HUDEP-2 (cell line): Measurements from ENCODE around the gene PAOX.
"Not testable (repeated sequence)": the region's sequence is repeated elsewhere in the genome, so short reads cannot be mapped to it uniquely, and the experiment has no call there.

ENCODE experiments used
- DNase-seq, 76 experiments: peaks; one replicate each; lab custom pipeline; 2025; ENCODE audit not compliant: unreplicated experiment in 76 of 76; lab: John Stamatoyannopoulos, UW

Gene PAOX

DNA sequence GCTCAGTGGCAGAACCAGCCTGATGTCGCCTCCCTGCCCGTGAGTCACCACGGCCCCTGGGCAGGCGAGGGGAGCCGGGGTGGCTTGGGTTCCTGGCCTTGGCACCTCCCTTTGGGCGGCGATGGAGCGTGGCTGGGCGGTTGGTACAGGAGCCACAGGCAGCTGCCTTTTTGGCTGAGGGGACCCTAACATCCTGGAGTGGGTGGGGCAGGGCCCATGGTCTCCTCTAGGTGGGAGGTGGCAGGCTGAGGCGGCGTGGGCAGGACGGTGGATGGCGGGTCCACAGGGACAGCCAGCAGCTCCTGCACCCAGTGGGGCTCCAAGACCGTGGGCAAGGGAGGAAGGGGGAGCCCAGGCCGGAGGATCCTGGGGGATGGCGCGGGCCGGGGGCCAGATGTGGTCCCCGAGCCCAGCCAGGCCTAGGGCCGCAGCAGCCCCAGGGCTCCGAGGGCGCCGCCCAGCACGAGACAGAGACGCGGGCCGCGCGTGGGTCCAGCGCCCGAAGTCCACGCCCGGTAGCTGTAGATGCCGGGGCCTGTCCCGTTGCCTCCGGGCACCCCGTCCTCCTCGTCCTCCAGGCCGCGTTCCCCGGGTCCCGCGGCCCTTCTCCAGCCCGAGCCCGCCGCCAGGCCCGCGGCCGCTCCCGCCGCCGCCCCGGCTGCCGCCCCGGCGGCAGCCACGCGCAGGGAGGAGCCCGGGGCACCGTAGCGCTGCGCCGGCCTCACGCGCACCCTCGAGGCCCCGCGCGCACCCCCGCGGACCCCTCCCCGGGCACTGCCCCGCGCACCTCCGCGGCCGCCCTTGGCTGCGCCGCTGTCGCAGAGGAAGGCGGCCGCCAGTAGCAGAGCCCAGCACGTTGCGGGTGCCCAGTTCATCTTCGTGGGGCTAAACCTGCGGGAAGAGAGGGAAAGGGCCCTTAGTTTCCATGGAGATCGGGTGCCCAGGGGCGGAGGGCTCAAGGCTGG lies 44.0 kb downstream of the PAOX start:
- no peak for DNase-seq

DNA sequence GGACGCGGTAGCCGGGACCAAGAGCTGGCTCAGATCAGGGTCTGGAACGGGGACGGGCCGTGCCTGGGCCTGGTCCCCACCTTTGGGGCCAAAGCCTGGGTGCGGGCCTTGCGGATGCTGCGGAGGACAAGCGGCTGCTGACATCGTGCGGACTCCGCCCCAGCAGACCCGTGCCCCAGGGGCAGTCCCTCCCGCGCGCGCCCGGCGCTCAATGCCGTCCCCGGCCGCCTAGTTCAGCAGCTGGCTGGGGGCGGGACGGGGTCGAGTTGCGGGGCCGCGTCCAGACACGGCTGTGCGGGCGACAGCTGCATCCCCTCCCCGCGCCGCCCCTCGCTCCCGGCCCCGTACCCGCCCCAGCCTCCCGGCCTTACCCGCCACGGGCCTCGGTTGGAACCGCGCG lies 45.0 kb downstream of the PAOX start:
- not testable (repeated sequence) for DNase-seq

DNA sequence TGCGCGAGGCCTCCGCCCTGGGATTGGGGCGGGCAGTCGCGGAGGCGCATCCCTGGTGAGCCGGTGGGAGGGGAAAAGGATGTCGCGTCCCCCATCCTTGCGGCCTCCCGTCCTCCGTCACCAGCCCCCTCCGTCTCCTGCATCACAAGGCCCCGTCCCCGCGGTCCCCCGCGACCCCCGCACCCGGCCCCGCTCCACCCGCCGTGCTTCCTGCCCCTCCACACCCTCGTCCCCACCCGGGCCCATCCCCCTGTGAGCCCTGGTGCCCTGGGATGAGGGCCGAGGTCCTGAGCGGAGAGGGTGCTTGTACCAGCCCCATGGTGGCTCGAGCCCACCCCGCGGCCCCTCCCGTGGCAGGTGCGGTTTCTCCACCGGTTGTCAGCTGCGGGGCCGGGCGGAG lies 45.5 kb downstream of the PAOX start, which contains the start of gene SPRN:
Gene SPRN (minus strand): TSS at position 25 of the 400 bp plus-strand sequence. CDS start 944 bp downstream, outside the sequence.
- not testable (repeated sequence) for DNase-seq

DNA sequence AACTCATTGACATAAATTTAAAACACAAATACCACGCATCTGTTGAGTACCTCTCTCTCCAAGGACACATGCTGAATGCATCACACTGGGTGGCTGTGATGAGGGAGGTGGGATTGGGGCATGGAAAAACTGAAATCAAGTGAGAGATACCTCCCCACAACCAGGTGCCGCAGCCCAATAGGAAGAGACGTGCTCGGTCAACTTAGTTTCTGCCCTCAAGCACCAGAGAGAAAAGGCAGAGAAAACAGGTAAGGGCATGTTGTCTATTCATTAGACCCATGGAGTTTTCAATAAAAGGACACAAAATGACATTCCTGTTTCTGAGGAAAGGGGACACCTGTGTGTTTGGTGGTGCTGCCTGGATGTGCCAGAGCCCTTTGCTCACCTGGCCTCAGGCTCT lies 50.5 kb downstream of the PAOX start:
- not testable (repeated sequence) for DNase-seq

- not testable (repeated sequence) for DNase-seq
These were observed 53.0 kb downstream of the PAOX start for GRCh38 chr10:133431888-133432613.

GRCh38 chr10:133432789-133433188 lies 53.7 kb downstream of the PAOX start:
- DNase-seq = not testable (repeated sequence)

DNA sequence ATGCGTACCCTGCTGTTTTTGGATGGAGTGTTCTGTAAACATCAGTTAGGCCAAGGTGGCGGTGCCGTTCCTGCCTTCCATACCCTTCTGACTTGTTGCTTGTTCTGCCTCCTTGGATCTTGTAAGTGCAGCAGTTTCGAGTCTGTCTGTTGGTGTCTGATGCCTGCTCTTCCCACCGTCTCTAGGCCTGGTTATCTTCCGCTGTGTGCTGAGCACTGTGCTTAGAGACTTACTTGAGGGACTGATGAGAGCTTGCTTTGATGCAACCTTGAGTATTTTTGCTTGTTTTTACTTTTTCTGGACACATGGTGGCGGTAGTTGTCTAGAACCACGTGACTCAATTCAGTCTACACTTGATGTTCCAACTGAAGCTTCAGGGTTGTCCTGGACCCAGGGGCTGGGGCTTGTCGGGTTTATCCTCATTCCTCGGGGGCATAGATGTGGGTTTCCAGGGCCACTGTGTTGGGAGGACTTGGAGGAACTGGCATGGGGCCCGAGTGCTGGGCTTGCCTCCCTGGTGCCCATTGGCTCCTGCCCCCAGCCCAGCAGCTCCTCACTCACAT lies 59.7 kb downstream of the PAOX start:
- peak in 18 of 76 experiments; percentile 7 to 48 (median 24) for DNase-seq

DNA sequence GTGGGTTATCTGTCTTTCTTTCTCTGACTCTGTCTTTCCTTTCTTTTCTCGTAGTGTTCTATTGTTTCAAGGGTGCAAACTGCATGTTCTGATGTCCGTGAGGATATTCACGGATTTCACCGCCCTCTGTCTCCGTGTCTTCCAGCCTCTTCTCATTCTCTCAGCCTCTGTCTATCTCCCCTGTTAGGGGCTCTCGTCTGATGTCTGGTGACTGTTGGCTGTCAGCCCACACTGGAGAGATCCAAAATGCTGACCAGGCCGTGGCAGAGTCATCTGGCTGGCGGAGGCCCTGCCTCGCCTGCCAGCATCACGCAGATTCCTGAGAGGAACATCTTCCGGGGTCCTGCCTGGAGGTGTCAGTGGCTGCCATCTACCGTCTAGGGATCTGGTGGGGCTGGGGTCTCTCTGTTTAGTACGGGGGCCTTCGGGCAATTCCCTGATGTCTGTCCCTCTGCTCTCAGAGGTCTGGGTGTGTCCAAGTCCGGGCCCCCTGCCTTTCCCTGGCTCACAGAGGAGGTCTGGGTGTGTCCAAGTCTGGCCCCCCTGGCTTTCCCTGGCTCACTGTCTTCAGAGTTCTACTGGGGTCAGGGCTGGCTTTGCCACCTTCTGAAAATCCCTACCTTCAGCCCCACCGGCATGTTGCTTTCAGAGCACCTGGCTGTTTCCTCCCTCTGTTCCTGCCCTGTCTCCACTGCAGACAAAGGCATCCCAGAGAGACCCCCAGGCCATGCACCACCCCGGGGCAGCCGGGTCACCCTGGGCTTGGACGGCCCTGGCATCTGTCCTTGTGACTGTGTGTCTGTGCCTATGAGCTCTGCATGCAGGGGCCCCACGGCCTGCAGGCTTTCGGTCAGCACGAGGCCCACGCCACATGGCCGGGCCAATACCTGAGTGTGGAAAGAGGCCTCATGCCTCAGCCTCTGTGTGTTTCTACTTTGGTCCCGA lies 60.7 kb downstream of the PAOX start:
- DNase-seq = no peak

- DNase-seq = no peak
These were observed 61.7 kb downstream of the PAOX start for GRCh38 chr10:133440633-133441285.
